Upper lobe of left lung (tissue), 4 donors: ENCODE results near the gene NDUFAF2.

Experiments used
- EP300 ChIP-seq, 4 donors: sonication (generic); formaldehyde crosslinking; IDR thresholded peaks; one replicate each; pipeline ENCODE4 v1.5.1; 2017; ENCODE audit warnings: antibody characterized with exemption in 4 of 4, control low read depth in 2 of 4
- POLR2A ChIP-seq, 4 donors: fragments of 450-650 bp; IDR thresholded peaks; one replicate each; pipeline ENCODE4 v1.5.1; 2016 to 2017; ENCODE audit warnings: antibody characterized with exemption in 4 of 4, mild to moderate bottlenecking in 2 of 4
- TF ChIP-seq, protein P1 (sequence below), 6 experiments: fragments of 450-650 bp in 4 of 6; fragments of 200-600 bp in 2 of 6; sonication (generic) in 2 of 6; IDR thresholded peaks; one replicate each; pipeline ENCODE4 v1.5.1; 2016 to 2019; ENCODE audit warnings: antibody characterized with exemption in 6 of 6

DNA sequence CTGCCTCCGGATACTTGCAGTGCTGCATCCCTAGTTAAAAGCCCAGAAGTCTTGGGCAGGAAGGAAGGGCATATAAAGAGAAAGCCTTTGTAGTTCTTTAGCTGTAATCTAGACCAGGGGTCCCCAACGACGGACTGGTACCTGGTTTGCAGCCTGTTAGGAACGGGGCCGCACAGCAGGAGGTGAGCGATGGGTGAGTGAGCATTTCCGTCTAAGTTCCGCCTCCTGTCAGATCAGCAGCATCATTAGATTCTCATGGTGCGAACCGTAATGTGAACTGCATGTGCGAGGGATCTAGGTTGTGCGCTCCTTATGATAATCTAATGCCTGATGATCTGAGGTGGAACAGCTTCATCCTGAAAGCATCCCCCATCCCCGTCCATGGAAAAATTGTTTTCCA is 218.9 kb downstream of the NDUFAF2 start:
- TF ChIP-seq, protein P1, sequence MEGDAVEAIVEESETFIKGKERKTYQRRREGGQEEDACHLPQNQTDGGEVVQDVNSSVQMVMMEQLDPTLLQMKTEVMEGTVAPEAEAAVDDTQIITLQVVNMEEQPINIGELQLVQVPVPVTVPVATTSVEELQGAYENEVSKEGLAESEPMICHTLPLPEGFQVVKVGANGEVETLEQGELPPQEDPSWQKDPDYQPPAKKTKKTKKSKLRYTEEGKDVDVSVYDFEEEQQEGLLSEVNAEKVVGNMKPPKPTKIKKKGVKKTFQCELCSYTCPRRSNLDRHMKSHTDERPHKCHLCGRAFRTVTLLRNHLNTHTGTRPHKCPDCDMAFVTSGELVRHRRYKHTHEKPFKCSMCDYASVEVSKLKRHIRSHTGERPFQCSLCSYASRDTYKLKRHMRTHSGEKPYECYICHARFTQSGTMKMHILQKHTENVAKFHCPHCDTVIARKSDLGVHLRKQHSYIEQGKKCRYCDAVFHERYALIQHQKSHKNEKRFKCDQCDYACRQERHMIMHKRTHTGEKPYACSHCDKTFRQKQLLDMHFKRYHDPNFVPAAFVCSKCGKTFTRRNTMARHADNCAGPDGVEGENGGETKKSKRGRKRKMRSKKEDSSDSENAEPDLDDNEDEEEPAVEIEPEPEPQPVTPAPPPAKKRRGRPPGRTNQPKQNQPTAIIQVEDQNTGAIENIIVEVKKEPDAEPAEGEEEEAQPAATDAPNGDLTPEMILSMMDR (IDR thresholded peaks at IDR 0.05) = no peak
- TF ChIP-seq EP300 (IDR thresholded peaks at IDR 0.05) = no peak
- no peak for TF ChIP-seq POLR2A (IDR thresholded peaks at IDR 0.05)
